ENCODE data around the gene SATB2. TPM values are rescaled to one million over a fixed set of nuclear protein-coding genes. Genes with fewer than 3 reads are reported as not detected.

The SATB2 gene
- total RNA-seq, 1 donor from 2014 or later: 20.8 TPM

DNA sequence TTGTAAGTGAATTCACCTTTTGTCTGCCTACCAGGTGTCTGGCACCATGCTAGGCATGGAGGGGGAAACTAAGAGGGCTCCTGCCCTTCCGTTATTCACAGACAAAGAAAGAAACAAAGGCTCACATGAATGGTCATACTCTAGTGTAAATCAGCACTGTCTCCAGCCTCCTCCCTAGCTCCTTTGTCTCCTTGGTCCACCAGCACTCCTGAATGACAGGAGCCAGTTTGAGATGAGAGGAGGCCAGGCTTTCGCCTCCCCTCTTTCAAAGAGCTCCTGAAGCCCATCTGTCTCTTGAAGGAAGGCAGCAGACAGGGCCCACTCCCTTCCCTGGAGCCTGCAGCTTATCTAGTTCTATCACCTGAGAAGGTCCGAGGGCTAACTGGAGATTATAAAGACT lies 18.7 kb downstream of the SATB2 start:
- peaks cover 1% of the 10 kb centered on the region for H3K27me3 Mint-ChIP-seq (ENCODE audit: unreplicated experiment)
- H3K27ac Mint-ChIP-seq (ENCODE audit: unreplicated experiment): peak overlapping the region; percentile 62
- TF ChIP-seq, protein P1, sequence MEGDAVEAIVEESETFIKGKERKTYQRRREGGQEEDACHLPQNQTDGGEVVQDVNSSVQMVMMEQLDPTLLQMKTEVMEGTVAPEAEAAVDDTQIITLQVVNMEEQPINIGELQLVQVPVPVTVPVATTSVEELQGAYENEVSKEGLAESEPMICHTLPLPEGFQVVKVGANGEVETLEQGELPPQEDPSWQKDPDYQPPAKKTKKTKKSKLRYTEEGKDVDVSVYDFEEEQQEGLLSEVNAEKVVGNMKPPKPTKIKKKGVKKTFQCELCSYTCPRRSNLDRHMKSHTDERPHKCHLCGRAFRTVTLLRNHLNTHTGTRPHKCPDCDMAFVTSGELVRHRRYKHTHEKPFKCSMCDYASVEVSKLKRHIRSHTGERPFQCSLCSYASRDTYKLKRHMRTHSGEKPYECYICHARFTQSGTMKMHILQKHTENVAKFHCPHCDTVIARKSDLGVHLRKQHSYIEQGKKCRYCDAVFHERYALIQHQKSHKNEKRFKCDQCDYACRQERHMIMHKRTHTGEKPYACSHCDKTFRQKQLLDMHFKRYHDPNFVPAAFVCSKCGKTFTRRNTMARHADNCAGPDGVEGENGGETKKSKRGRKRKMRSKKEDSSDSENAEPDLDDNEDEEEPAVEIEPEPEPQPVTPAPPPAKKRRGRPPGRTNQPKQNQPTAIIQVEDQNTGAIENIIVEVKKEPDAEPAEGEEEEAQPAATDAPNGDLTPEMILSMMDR (IDR thresholded peaks at IDR 0.05; ENCODE audit: partially characterized antibody, unreplicated experiment): no peak
- no peak for DNase-seq
- H3K4me3 Mint-ChIP-seq (ENCODE audit: unreplicated experiment): no peak overlapping the region
- H3K36me3 Mint-ChIP-seq (ENCODE audit: unreplicated experiment): no peaks in the 10 kb centered on the region
- peaks cover 9% of the 10 kb centered on the region for H3K4me1 Mint-ChIP-seq (ENCODE audit: low read depth, unreplicated experiment)
- H3K9me3 Mint-ChIP-seq (ENCODE audit: unreplicated experiment): peaks cover 2% of the 10 kb centered on the region

DNA sequence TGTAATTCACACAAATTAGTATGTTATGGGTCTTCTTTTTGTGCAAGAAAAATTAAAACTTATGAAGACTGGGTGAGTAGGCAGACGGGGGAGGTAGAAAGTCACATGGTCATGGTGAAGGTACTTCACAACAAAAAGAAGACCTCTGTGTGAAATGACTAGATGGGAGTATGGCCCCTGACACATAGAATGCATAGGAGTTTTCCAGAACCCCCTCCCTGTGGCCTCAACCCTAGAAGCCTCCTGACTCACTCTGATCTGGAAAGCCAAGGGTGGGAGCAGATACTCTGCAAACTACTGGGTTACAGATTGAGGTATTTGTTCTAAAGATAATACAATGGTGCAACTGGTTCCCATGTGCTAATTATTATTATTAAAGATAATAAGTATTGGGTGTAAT lies 23.2 kb downstream of the SATB2 start:
- no peak for DNase-seq
- H3K9me3 Mint-ChIP-seq (ENCODE audit: unreplicated experiment): peaks cover 2% of the 10 kb centered on the region
- H3K27ac Mint-ChIP-seq (ENCODE audit: unreplicated experiment): no peak overlapping the region
- TF ChIP-seq, protein P1 (IDR thresholded peaks at IDR 0.05; ENCODE audit: partially characterized antibody, unreplicated experiment): no peak
- H3K27me3 Mint-ChIP-seq (ENCODE audit: unreplicated experiment): peaks cover 7% of the 10 kb centered on the region
- H3K4me1 Mint-ChIP-seq (ENCODE audit: low read depth, unreplicated experiment): peaks cover 21% of the 10 kb centered on the region
- H3K4me3 Mint-ChIP-seq (ENCODE audit: unreplicated experiment): no peak overlapping the region
- H3K36me3 Mint-ChIP-seq (ENCODE audit: unreplicated experiment): no peaks in the 10 kb centered on the region

DNA sequence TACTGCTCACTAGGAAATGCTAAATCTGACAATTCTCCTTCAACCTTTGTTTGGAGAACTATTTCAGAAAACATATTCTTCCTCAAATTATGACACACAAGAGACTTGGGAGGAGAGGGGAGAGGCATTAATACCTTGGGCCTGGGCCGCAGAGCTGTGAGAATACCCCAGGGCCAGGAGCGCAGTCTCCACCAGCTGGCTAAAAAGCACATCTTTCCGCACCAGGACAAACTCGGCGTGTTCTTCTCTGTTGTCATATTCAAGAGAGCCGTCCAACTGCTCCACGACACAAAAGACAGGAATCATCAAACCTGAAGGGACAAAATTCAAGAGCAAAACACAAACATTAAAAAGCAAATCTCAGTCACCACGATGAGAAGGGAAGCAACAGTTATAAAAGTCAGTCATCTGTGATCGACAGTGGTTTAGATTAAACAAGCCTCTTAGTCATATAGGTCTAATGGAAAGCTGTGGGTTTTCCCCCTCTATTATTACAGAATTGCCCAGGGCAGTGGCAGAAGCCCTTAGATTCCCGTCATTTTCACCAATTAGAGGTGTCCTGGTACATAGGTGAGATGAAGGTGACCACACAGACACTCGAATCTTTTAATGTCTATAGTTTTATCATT lies 24.4 kb downstream of the SATB2 start:
- TF ChIP-seq, protein P1 (IDR thresholded peaks at IDR 0.05; ENCODE audit: partially characterized antibody, unreplicated experiment): no peak
- H3K27me3 Mint-ChIP-seq (ENCODE audit: unreplicated experiment): peaks cover 7% of the 10 kb centered on the region
- DNase-seq: peak; percentile 68
- H3K4me1 Mint-ChIP-seq (ENCODE audit: low read depth, unreplicated experiment): peaks cover 21% of the 10 kb centered on the region
- H3K27ac Mint-ChIP-seq (ENCODE audit: unreplicated experiment): peak overlapping the region; percentile 94
- peak overlapping the region; percentile 54 for H3K4me3 Mint-ChIP-seq (ENCODE audit: unreplicated experiment)
- H3K9me3 Mint-ChIP-seq (ENCODE audit: unreplicated experiment): peaks cover 2% of the 10 kb centered on the region
- H3K36me3 Mint-ChIP-seq (ENCODE audit: unreplicated experiment): no peaks in the 10 kb centered on the region

DNA sequence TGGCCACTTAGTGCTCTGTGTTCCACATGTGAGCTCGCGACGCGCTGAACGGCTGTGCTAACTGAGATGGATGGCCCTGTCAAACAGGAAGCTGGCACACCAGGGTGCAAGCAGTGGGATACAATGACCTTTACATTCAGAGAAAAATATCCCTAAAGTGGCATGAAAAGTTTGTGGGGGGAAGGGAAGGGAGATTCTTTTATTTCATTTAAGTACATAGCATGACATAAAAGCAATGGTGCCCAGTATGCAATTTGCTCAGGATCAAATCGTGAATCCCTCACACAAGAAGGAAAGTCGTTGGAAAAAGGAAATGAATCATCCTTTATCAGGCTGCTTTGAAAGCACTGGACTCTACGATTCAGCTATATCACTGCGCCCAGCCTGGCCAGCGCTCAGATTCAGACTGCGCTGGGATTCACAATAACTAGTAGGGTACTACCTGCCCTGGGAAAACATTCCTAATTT lies 26.0 kb downstream of the SATB2 start:
- no peak overlapping the region for H3K27ac Mint-ChIP-seq (ENCODE audit: unreplicated experiment)
- no peak overlapping the region for H3K4me3 Mint-ChIP-seq (ENCODE audit: unreplicated experiment)
- DNase-seq: no peak
- H3K36me3 Mint-ChIP-seq (ENCODE audit: unreplicated experiment): no peaks in the 10 kb centered on the region
- peaks cover 8% of the 10 kb centered on the region for H3K27me3 Mint-ChIP-seq (ENCODE audit: unreplicated experiment)
- TF ChIP-seq, protein P1 (IDR thresholded peaks at IDR 0.05; ENCODE audit: partially characterized antibody, unreplicated experiment): no peak
- peaks cover 19% of the 10 kb centered on the region for H3K4me1 Mint-ChIP-seq (ENCODE audit: low read depth, unreplicated experiment)
- no peaks in the 10 kb centered on the region for H3K9me3 Mint-ChIP-seq (ENCODE audit: unreplicated experiment)

DNA sequence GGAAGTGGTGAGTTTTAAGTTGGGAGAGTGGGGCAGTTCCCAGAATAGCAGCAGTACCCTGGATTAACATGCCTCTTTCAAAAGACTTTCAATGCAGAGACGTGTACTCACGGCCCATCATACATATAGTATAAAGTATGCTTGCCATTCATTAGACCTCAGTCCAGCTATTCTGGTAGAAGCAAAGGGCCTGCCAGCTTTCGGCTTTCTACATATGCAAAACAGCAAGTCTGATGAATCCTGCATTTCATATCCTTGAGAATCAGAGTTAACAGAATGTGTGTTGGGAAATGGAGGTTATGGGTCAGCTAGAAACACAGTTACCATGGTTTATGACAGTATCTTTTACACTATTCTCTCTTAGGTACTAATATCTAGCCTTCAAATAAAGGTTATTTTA lies 27.5 kb downstream of the SATB2 start:
- H3K36me3 Mint-ChIP-seq (ENCODE audit: unreplicated experiment): no peaks in the 10 kb centered on the region
- H3K4me3 Mint-ChIP-seq (ENCODE audit: unreplicated experiment): no peak overlapping the region
- H3K27me3 Mint-ChIP-seq (ENCODE audit: unreplicated experiment): peaks cover 7% of the 10 kb centered on the region
- no peak overlapping the region for H3K27ac Mint-ChIP-seq (ENCODE audit: unreplicated experiment)
- peaks cover 14% of the 10 kb centered on the region for H3K4me1 Mint-ChIP-seq (ENCODE audit: low read depth, unreplicated experiment)
- H3K9me3 Mint-ChIP-seq (ENCODE audit: unreplicated experiment): no peaks in the 10 kb centered on the region
- TF ChIP-seq, protein P1 (IDR thresholded peaks at IDR 0.05; ENCODE audit: partially characterized antibody, unreplicated experiment): no peak
- no peak for DNase-seq
